PC-9 (cell line): ENCODE results near the gene SPHKAP.

Experiments used
- EZH2 ChIP-seq: fragments of 200-600 bp; sonication (generic); IDR thresholded peaks from 2 replicates; pipeline ENCODE4 v1.8.0; 2017; ENCODE audit warnings: antibody characterized with exemption, low read depth
- TF ChIP-seq, protein P1 (sequence below): fragments of 200-600 bp; sonication (generic); conservative IDR thresholded peaks from 2 replicates; pipeline ENCODE4 v1.6.1; 2017; ENCODE audit warnings: mixed run types, antibody characterized with exemption, mild to moderate bottlenecking, moderate library complexity

DNA sequence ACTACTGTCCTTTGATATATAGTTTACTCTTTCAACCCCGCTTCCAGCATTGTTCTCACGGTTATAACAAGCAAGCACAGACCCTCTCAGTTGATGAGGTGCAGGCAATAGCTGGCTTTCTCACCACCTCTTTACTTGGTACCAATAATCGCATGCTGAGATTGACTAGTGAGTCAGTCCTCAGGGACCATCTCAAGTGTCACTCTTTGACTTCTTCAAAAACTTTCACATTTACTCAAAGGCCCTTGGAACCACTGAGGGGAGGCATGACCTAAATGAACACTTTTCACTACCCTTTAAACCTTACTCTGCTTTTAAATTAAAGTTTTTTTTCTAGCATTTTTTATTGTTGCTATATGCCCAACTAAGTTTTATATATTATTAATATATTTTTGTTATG is 208.2 kb downstream of the SPHKAP start:
- TF ChIP-seq, protein P1, sequence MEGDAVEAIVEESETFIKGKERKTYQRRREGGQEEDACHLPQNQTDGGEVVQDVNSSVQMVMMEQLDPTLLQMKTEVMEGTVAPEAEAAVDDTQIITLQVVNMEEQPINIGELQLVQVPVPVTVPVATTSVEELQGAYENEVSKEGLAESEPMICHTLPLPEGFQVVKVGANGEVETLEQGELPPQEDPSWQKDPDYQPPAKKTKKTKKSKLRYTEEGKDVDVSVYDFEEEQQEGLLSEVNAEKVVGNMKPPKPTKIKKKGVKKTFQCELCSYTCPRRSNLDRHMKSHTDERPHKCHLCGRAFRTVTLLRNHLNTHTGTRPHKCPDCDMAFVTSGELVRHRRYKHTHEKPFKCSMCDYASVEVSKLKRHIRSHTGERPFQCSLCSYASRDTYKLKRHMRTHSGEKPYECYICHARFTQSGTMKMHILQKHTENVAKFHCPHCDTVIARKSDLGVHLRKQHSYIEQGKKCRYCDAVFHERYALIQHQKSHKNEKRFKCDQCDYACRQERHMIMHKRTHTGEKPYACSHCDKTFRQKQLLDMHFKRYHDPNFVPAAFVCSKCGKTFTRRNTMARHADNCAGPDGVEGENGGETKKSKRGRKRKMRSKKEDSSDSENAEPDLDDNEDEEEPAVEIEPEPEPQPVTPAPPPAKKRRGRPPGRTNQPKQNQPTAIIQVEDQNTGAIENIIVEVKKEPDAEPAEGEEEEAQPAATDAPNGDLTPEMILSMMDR: no peak
- TF ChIP-seq EZH2: no peak
